NK-92 (cell line): ENCODE data around the gene THBS2.
"Not testable (repeated sequence)": the region's sequence is repeated elsewhere in the genome, so short reads cannot be mapped to it uniquely, and the experiment has no call there.

Experiments used
- DNase-seq: peaks from one replicate; lab custom pipeline; 2025; ENCODE audit not compliant: unreplicated experiment; lab: John Stamatoyannopoulos, UW

The THBS2 gene

GRCh38 chr6:169273511-169273910 lies 19.9 kb upstream of the THBS2 start:
- DNase-seq: no peak

DNA sequence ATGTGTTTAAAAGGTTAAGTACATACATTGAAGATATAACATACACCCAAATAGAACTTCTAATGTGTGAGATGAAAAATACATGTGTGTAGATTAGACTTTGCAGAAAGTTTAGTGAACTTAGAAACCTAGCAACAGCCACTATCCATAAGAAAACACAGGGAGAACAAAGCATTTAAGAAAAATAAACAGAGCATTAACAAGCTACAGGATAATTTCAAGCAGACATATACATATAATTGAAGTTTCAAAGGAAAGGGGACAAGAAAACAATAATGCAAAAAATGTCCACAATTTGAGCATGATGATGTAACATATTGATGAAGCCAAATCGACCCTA lies 18.2 kb upstream of the THBS2 start:
- no peak for DNase-seq

DNA sequence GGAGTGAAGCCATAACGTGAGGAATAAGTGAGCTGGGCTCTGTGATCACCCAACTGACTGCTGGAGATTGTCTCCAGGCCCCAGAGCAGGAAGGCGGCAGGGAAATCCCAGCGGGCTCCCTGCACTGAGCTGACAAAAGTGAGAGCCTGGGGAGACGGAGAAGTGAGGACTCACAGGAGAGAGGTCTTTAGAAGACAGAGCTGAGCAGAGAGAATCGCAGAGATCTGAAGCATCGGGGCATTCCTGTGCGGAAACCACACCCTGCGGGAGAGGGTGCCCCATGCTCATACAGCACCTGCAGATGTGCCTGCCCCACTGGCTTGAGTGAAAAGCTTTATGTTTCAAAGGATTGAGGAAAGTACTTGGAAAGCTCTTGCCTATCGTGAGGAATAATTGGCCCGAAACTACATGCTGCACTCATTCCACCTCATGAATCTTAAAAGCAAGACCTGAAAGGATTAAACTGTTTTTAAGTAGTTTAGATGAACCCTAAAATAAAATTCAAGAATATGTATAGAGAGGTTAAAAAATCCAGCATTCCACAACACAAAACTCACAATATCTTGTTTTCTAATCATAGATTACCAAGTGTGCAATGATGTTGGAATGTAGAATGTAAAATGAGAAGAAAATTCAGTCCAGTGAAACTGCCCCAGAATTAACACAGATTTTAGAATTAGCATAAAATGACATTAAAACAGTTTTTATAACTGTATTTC lies 17.7 kb upstream of the THBS2 start:
- DNase-seq: no peak

DNA sequence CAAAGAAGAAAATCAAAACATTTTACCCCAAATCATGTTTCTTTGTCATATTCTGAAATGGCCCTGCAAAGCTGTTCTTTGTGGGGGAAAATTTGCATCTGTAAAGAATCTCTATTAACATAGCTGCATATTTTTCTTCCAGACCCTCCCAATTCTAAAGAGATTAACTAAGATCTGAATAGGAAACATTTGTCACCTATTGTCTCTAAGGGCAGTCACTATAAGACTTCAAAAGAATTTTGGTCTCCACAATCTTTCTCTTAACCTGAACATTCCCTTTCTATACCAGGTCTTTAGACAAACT lies 16.4 kb upstream of the THBS2 start:
- not testable (repeated sequence) for DNase-seq

- DNase-seq: no peak
Observed at GRCh38 chr6:169269180-169270076, 15.8 kb upstream of the THBS2 start.

DNA sequence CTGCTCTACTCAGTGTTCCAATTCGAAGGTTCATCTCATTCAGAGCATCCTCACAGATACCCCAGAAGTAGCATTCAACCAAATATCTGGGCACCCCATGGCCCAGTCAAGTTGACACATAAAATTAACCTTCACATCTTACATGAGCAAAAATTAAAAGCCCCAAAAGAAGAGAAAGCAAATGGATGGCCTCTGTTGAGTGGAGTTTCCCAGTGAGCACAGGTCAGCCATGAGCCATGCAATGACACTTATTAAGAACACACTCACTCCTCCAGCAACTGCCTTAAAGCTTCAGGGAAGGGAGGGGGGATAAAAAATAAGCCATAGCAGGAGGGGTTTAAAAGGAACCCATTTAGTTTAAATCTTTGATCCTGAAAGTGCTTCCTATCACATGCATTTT lies 14.6 kb upstream of the THBS2 start:
- no peak for DNase-seq

GRCh38 chr6:169266746-169267591 lies 13.3 kb upstream of the THBS2 start:
- DNase-seq: no peak

DNA sequence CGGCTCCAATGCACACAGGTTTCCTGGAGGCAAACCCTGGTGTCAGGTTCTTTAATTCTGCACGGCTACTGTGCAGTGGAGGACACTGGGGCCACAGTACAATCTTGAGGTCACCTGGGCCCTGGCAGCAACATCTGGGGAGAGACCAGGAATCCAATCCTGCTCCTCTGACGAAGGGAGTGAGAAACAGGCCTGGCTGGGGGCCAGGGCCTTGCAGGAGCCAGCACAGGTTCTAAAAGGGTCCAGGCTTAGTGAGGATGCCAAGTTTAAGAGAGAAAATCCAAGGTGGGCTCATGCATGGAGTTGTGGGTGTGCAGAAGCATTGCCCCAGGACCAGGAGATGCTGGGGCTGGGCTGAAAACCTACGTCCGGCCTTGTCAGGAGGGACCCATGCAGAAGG lies 12.6 kb upstream of the THBS2 start:
- no peak for DNase-seq

DNA sequence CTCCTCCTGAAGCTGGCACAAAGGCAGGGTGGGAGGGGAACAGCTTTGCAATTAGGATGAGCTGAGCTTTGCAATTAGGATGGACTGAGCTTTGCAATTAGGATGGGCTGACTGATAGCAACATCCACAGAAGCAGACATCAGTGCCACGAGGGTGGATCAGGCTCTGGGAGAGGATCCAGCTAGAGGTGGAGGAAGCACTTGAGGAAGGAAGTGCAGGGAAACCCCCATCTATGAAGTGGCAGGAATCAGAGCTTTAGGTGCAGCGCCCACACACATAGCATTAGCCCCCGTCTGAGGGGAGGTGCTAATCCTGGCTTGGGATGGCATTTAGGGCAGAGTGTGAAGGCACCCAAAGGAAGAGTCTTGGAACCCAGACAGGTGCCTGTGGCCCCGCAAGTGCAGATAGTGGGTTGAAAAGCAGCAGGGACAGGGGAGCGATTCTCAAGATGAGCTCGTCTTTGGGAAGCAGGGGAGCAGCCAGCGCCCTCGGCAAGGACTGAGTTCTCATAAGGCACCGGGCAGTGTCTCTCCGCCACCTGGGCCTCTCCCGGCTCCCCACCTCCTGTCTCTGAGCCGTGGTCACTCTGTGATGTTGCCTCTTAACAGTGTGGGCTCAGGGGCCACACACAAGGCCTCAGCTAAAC lies 12.0 kb upstream of the THBS2 start:
- no peak for DNase-seq

DNA sequence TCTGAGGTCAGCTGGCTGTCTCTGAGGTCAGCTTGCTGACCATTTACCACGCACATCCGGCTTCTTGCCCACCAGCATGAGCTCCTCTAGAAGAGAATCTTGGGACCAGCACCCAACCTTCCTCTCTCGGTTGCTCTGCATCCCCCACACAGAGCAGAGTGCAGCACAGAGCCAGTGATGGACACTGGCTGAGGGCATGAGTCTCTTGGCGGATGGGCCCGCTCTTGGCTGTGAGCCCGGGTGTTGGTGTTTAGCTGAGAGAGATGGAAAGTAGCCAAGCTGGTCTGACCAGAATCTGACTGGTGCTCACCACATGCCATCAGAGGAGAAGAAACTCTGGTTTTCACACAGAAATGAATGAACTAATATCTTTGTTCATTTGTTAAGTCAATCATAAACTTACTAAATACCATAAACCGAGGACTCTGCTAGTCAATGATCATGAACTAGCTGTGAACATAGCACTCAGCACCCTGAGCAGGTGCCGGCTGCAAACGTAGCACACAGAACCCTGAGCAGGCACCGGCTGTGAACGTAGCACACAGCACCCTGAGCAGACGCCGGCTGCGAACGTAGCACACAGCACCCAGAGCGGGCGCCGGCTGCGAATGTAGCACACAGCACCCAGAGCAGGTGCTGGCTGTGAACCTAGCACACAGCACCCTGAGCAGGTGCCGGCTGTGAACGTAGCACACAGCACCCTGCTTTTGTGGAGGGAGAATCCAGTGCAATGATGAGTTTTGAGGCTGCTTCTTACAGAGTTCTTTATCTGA lies 10.4 kb upstream of the THBS2 start:
- no peak for DNase-seq

- DNase-seq: no peak
Observed at GRCh38 chr6:169263374-169263773, 9.7 kb upstream of the THBS2 start.

DNA sequence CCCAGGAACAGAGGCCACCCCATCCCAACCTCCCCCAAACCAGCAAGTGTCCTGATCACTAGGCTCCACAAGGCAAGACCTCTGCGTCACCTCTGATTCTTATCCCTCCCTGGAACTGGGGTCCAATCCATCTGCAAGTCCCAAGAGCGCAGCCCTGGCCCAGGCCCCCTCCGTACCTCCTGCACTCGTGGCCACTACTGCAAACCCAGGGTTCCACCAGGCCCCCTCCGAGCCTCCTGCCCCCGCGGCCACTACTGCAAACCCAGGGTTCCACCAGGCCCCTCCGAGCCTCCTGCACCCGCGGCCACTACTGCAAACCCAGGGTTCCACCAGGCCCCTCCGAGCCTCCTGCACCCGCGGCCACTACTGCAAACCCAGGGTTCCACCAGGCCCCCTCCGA lies 9.0 kb upstream of the THBS2 start:
- not testable (repeated sequence) for DNase-seq

- DNase-seq: no peak
Observed at GRCh38 chr6:169256518-169256917, 2.9 kb upstream of the THBS2 start.

DNA sequence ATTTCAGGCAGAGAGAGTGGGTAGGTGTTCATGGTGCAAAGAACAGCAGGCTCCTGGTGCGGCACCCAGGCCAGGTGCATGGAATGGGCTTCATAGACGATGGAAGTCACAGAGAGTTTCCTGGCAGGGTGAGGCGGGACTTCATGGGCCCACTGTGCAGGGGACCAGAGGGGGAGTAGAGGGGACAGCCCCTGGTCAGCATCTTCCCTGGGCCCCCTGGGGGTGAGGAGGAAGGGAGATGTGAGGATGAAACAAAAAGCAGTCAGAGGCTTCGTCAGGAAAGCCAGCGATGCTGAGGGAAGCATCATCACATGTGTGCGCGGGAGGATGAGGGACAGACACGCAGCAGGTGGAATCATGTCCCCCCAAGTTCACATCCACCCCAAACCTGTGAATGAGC lies 2.4 kb upstream of the THBS2 start:
- no peak for DNase-seq

DNA sequence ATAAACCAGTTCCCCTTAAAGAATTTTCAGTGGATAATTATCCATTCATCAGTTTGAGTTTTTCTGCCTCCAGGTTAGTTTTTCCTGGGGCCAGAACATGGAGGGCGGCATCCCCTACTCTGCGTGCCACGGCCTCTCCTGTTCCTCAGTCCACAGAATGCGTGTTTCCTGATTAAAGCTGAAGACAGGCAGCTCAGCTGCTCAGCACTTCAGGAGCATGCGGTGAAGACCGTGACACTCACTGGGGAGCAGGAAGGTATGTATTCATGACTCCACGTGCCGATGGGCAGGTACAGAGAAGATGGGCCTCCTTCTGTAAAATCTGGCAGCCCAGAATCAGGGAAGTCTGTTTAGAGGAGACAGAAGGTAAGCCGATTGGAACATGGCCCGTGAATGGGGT lies 2.0 kb upstream of the THBS2 start:
- no peak for DNase-seq

GRCh38 chr6:169254456-169255316 lies 1.0 kb upstream of the THBS2 start:
- DNase-seq: no peak

DNA sequence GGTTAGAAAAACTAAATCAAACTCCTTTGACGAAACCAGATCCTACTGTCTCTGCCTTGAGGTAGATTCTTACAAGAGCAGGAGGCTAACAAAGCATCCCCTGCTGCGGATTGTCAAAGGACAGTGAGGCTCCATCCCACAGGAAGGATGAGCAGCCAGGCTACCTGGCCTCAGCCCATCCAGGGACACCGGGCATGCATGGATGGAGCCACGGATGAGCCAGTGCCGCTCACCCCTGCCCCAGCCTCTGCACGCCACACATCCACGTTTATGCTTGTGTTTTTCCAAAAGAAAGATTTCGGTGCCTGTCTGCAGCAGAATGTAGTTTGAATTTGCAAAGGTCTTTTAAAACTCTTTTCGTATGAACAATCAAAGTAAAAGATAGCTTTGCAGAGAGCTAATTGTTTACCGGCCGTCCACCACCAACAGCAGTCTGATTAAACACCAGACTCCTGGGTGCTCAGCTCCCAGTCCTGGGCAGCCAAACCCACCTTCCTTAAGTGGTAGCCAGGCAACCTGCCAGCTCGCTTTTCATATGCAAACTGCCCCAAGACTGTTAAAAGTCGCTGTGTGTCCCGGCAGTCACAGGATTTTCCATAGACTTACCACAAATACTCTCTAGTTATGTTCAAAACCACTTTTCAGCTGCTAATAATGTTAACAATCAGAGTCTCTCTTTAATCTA lies 999 bp downstream of the THBS2 start:
- no peak for DNase-seq

DNA sequence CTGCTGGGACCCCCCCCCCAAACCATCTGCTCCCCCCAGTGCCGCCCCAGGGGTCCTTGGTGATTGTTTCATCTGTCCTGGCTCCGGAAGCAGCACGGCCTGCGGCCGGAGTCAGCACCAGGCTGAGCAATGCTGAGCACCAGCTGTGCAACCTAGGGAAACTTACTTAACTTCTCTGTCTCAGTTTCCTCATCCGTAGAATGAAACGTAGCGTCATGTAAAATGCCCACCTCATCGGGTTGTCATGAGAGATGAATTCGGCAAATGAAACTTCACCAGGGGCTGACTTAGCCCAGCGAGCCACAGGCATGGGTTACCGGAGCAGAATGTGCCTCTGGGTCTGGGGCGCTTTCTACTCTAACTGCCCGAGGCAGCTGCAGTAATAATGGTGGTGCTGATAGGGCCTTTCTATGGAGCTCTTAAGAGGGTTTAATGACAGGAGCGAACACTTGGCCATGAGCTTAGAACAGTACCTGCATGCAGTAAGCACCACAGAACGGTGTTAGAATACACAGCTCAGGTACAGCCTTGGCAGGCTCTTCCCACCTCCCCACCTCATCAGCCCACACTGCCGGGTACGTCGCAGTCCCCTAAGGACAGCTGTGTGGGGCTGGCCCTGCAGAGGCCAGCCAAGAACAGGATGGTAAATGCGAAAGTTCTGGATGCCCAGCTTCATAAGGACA lies 1.7 kb downstream of the THBS2 start:
- DNase-seq: no peak
